HG03575 (cell line): ENCODE data around the gene HAL.

Source experiments
- ATAC-seq: cut with Tn5 transposase; IDR thresholded peaks from one replicate; pipeline ENCODE4 v1.9.1; 2021; ENCODE audit not compliant: unreplicated experiment, insufficient number of reproducible peaks, low FRiP score; ENCODE audit errors: extremely low read depth

The HAL gene

GRCh38 chr12:95996034-95996658 lies at the start of gene HAL:
TSS of gene HAL (minus strand) at chr12:95996344. CDS start at chr12:95995910, 434 bp downstream.
- no peak for ATAC-seq

- no peak for ATAC-seq
These were observed 49.4 kb upstream of the HAL start for GRCh38 chr12:96045566-96045965.

GRCh38 chr12:96044943-96045290 lies 48.8 kb upstream of the HAL start:
- ATAC-seq: no peak

- no peak for ATAC-seq
These were observed 48.1 kb upstream of the HAL start for GRCh38 chr12:96044017-96044942.

DNA sequence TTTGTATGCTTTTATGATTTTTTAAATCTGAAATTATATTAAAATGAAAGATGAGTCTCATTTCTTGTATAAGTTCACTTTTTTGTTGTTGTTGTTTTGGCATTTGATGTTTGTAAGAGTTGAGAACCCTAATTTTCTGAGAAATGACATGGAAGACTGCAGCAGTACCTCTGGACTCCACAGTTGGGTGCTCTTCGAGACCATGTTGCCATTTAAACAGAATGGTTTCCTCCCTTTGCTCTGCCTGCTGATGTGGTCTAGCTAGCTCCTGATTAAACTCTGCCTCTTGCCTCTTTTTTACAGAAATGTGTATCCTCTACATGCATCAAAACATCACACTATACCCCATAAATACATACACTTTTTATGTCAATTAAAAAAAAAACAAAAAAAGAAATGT lies 45.0 kb upstream of the HAL start:
- ATAC-seq: no peak

DNA sequence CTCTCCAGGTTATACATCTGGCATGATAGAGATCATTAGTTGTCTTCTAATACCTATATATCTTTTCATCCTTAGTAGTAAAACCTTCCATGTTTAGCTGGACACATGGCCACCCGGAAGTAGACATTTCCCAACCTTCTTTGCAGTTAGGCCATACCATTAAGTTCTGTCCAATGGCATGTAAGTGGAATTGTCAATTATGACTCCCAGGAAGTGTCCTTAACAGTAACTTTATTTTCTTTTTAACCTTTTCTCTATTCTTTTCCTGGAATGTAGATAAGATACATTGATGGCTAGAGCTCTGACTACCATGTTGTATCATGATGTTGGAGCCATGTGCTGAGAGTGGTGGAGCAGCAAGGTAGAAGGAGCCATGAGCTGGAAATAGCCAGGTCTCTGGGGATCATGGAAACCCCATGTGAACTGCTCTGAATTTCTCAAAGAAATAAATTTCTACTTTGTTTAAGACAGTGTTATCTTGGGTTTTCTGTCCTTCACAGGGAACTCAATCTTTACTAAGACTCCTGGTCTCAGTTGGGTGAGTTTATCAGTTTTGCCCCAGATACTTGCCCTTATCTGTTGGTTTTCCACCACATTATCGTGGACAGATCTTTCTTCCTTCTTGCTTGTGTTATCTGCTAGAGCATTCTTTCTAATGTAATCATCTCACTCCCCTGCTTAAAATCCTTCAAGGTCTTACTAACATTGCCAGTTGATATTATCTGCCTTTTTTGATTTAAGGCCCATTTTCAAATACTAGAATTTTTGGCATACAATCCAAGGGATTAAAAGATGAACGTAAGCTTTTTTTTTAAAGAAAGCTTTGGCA lies 44.4 kb upstream of the HAL start:
- ATAC-seq: no peak

GRCh38 chr12:96039516-96039915 lies 43.4 kb upstream of the HAL start:
- no peak for ATAC-seq

DNA sequence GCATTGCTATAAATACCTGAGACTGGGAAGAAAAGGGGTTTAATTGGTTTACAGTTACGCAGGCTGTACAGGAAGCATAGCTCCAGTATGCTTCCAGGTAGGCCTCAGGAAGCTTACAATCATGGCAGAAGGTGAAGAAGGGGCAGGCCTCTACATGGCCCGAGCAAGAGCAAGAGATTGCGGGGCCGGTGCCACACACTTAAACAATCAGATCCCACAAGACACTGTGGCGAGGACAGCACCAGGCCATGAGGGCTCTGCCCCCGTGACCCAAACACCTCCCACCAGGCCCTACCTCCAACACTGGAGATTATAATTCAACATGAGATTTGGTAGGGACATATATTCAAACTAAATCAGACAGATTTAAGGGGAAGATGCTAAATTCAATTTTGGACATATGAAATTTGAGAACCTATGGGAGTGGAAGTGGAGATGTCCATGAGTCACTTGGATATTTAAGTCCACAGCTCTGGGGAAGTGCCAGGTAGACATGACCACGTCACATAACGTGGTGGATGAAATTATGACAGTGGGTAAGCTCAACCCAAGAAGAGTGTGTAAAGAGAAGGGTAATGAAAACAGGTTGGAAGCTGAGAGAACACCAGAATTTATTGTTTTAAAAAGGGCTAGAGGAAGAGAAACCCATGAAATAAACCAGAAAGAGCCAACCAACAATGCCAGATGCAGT lies 40.8 kb upstream of the HAL start:
- ATAC-seq: no peak

DNA sequence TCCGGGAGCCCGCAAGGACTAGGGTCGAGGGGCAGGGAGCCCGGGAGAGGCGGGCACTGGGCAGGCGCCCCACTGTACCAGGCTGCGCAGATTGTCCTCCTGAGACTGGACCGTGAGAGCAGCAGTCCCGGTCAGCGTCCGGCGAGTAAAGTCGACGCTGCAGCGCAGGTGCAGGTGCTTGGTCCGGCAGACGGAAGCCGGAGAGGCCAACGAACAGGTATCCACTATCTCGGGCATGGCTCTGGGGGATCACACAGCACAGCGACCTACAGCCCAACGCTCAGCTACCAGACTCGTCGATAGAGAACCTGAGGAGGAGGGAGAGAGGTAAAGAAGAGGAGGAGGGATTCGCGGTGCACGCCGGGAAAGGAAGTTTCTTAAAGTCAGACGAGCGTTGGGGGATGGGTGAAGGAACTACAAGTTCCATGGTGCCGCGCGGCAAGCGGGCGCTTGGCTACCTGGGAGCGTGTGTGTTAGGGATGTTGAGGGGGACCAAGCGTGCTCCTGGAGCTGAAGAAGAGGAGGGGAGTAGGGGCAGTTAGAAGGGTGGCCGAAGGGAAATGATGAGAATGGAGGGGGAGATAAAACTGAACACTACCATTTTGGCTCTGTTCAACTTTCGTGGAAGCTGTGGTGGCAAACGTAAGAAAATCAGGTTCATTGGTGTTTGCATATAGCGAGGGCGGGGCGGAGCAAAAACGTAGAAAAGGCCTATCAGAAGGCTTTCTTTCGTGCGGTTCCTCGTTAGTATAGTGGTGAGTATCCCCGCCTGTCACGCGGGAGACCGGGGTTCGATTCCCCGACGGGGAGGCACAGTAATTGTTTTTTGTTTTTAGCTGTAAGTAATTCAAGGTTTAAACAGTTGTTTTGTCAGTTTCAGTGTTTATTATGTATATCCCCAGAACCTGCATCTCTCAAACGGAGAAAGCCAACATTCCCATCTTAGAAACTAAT lies 39.4 kb upstream of the HAL start, which contains the start of gene LTA4H:
TSS of gene LTA4H (minus strand) at position 305 of the 954 bp plus-strand sequence. CDS start at position 237, 68 bp downstream.
- peak; percentile 73 for ATAC-seq

DNA sequence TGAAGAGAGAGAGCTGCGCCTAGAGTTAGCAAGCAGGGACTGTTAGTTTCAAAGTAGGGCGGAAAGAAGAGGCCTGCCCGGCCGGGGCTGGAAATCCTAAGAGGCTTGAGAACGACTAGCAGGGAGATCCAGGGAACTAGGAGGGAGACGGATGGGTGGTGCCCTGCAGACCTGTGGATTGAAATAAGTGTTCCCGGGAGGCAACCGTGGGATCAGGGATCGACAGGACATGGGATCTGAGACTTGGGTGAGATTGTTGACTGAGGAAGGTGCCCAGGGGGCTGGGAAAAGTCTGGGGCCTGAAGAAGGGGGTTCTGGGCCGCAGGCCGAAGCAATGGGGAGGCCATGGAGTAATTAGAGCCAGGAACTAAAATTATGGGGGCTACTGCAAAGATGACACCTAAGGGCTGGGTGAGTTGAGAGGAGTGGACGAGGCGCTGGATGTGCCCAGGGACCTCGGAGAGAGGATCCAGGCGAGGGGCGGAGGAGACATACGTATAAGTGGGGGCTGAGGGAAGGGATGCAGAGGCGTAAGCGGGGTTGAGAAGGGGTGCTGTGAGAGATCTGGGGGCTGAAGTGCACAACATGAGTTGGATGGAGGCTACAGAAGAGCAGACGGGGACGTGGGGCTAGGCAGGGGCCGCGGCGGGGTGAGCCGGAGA lies 38.6 kb upstream of the HAL start:
- ATAC-seq: peak; percentile 4

DNA sequence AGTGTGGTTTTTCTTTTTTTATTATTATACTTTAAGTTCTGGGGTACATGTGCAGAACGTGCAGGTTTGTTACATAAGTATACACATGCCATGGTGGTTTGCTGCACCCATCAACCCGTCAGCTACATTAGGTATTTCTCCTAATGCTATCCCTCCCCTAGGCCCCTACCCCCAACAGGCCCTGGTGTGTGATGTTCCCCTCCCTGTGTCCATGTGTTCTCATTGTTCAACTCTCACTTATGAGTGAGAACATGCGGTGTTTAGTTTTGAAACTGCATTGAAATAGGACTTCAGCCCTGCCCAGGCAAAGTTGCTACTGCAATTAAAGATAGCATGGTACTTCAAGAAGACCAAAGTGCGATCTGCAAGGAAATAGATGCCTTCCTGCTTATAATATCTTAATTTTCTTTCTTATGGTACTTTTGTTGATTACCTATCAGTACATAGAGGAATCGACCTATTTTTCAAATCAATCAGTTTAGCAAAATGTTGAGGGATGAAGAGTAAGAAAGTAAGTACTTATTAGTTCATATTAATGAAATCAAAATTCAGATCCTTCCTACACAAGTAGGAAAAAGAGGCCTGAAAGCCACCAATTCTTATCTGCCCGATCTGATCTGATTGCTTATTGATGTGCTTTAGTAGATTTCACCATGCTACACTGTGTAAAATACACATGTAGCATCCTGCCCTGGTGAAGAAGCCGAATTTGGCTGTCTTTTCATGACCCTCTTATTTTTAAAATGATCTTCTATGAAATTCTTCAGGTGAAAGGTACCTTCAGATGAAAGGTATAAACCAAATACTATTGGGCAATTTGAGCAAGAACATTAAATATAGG lies 37.6 kb upstream of the HAL start:
- no peak for ATAC-seq

- ATAC-seq: no peak
These were observed 33.7 kb upstream of the HAL start for GRCh38 chr12:96029826-96030225.

DNA sequence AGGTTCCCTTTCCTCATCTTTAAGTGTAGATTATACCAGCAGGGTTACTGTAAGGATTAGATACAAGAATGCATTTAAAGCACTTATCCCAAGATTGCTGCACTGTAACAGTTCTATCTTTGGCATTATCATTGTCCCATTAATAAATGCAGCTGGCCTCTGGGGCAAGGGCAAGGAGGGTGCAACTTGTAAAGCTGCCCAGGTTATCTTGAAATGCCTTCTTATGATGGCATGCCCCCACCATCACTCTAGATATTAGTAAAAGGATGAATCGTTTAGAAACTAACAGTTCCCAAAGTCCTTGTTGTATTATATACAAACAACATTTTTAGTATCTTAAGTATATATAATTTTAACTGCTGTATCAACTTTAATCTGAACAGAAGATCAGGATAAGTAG lies 32.4 kb upstream of the HAL start:
- no peak for ATAC-seq

DNA sequence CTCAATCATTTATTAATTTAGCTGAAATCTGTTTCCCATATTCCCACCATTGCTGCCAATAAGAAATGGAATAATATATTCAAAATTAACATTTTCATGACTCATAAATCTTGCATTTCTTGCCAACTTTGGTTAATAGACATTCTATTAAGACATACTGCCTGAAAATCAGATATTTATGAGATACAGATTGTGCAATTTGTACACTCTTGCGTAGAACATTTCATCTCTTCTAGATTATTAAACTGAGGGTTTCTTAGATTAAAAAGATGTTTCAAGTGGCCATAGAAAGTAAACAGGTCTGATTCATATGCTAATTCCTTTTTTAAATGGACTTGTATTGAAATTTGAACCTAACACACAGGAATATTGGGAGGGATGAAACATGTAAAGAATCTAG lies 30.2 kb upstream of the HAL start:
- no peak for ATAC-seq

DNA sequence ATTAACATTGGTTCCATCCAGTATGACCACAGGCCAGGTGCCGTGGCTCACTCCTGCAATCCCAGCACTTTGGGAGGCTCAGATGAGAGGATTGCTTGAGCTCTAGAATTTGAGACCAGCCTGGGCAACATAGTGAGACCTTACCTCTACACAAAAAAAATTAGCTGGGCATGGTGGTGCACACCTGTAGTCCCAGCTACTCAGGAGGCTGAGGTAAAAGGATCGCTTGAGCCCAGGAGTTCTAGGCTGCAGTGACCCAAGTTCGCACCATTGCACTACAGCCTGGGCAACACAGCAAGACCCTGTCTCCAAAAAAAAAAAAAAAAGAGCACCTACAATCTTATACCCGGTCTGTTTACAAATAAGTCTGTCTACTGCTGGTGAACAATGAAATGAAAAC lies 29.4 kb upstream of the HAL start:
- ATAC-seq: no peak

- ATAC-seq: peak; percentile 79
These were observed 24.3 kb upstream of the HAL start for GRCh38 chr12:96020314-96021003.
